Measurements from ENCODE around the gene APBA2. TPM values are rescaled to one million over a fixed set of nuclear protein-coding genes. Genes with fewer than 3 reads are reported as not detected.

Gene APBA2
- total RNA-seq, 1 donor from 2014 or later: 35.8 TPM

DNA sequence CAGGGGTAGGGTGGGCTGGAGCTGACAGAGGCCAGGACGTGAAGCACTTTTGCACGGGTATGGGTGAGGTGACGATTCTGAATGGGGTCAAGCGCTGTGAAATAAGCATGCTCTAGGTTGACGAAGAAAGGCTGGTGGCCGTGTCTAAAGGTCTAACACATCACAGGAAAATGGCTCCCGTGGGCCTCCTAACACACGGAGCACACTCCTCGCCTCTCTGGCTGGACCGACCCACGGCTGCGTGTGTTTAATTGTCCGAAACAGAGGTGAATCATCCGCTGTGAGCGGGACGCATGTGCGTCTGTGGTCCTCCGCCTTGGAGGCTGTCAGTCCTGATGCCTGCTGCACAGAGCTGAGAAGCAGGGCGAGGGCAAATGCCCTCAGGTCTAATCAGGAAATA is 253.3 kb downstream of the APBA2 start:
- no peak overlapping the region for H3K4me3 Mint-ChIP-seq
- no peak overlapping the region for H3K4me2 ChIP-seq
- H2AFZ ChIP-seq (replicated peaks): no peak overlapping the region

DNA sequence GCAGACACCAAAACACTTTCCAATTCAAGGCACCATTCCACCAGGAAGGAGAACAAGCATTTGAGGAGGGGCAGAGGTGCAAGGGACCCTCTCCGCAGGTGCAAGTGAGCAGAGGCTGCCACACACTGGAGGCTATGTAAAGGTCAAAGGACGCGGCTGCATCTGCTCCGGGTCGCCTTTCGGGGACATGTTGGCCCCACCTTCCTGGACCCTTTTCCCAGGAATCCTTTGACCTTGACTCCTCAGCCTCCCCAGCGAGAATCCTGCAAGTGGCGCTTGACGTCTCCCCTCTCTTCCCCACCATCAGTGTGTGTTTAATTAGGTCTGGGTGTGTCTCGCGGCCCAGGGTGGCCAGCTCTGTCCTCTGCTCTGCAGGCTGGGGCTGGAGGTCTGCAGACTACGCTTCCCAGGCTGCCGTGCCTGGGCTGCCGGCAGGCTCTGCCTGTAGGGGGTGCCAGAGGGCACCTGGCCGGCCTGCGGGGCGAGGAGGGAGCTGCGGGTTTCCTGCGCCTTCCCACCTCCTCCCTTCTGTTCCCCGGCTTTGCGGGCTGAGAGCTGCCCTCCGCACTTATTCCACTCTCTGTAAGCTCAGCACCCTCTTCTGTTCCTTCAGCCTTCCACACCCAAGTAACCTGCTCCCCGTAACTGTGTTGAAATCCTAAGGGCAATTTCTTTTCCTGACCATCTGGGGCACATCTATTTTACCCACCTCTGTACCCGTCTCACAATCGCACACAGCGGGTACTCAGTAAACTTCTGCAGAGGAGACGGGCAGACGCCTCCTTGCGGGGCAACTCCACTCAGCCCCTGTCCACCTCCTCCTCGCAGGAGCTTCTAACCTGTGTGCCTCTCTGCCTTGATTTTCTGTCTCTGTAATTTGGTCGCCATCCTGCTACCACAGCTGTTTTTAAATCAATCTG is 254.0 kb downstream of the APBA2 start:
- Histone ChIP-seq H3K79me2 (ENCODE audit: low read depth) (no peaks in the 10 kb centered on the region), H3K27me3 (peaks cover 4% of the 10 kb centered on the region), H3F3A (ENCODE audit: low read depth) (no peaks in the 10 kb centered on the region), H3K4me2 (peak overlapping the region; percentile 76), H3K27ac (no peak overlapping the region), H3K4me1 (peaks cover 7% of the 10 kb centered on the region), H3K9me3 (ENCODE audit: low read depth) (no peaks in the 10 kb centered on the region), H4K20me1 (ENCODE audit: low read depth) (no peaks in the 10 kb centered on the region), H2AFZ (replicated peaks) (peak overlapping the region; percentile 84), H3K4me3 (peak overlapping the region; percentile 38), H3K9ac (no peak overlapping the region), H3K36me3 (no peaks in the 10 kb centered on the region)
- Mint-ChIP-seq H3K4me1 (peaks cover 36% of the 10 kb centered on the region), H3K27ac (no peak overlapping the region), H3K36me3 (no peaks in the 10 kb centered on the region), H3K4me3 (peak overlapping the region; percentile 4), H3K27me3 (ENCODE audit: insufficient read depth, low read depth) (peaks cover 6% of the 10 kb centered on the region), H3K9me3 (no peaks in the 10 kb centered on the region)
- TF ChIP-seq, protein P1, sequence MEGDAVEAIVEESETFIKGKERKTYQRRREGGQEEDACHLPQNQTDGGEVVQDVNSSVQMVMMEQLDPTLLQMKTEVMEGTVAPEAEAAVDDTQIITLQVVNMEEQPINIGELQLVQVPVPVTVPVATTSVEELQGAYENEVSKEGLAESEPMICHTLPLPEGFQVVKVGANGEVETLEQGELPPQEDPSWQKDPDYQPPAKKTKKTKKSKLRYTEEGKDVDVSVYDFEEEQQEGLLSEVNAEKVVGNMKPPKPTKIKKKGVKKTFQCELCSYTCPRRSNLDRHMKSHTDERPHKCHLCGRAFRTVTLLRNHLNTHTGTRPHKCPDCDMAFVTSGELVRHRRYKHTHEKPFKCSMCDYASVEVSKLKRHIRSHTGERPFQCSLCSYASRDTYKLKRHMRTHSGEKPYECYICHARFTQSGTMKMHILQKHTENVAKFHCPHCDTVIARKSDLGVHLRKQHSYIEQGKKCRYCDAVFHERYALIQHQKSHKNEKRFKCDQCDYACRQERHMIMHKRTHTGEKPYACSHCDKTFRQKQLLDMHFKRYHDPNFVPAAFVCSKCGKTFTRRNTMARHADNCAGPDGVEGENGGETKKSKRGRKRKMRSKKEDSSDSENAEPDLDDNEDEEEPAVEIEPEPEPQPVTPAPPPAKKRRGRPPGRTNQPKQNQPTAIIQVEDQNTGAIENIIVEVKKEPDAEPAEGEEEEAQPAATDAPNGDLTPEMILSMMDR (IDR thresholded peaks at IDR 0.05): peak; percentile 89
- no peak for TF ChIP-seq EZH2phosphoT487 (IDR thresholded peaks at IDR 0.05)
- peak; percentile 85 for DNase-seq (ENCODE audit: low spot score)

More for the DNA sequence above, 253.3 kb downstream of the APBA2 start:
- no peaks in the 10 kb centered on the region for H3K36me3 ChIP-seq
- TF ChIP-seq, protein P1 (IDR thresholded peaks at IDR 0.05): no peak
- TF ChIP-seq EZH2 (IDR thresholded peaks at IDR 0.05) (no peak), EZH2phosphoT487 (IDR thresholded peaks at IDR 0.05) (no peak)
- H3K9ac ChIP-seq: no peak overlapping the region
- DNase-seq (ENCODE audit: low spot score): no peak
- no peaks in the 10 kb centered on the region for H3K9me3 Mint-ChIP-seq
- H3K27me3 ChIP-seq: peaks cover 4% of the 10 kb centered on the region
- H3K27ac ChIP-seq: no peak overlapping the region
- peaks cover 6% of the 10 kb centered on the region for H3K27me3 Mint-ChIP-seq (ENCODE audit: insufficient read depth, low read depth)
- no peaks in the 10 kb centered on the region for H4K20me1 ChIP-seq (ENCODE audit: low read depth)
- H3K4me3 ChIP-seq: no peak overlapping the region
- no peak overlapping the region for H3K27ac Mint-ChIP-seq
- H3K4me1 ChIP-seq: peaks cover 7% of the 10 kb centered on the region
- H3K36me3 Mint-ChIP-seq: no peaks in the 10 kb centered on the region
- no peaks in the 10 kb centered on the region for H3F3A ChIP-seq (ENCODE audit: low read depth)
- peaks cover 34% of the 10 kb centered on the region for H3K4me1 Mint-ChIP-seq
- H3K9me3 ChIP-seq (ENCODE audit: low read depth): no peaks in the 10 kb centered on the region
- H3K79me2 ChIP-seq (ENCODE audit: low read depth): no peaks in the 10 kb centered on the region

DNA sequence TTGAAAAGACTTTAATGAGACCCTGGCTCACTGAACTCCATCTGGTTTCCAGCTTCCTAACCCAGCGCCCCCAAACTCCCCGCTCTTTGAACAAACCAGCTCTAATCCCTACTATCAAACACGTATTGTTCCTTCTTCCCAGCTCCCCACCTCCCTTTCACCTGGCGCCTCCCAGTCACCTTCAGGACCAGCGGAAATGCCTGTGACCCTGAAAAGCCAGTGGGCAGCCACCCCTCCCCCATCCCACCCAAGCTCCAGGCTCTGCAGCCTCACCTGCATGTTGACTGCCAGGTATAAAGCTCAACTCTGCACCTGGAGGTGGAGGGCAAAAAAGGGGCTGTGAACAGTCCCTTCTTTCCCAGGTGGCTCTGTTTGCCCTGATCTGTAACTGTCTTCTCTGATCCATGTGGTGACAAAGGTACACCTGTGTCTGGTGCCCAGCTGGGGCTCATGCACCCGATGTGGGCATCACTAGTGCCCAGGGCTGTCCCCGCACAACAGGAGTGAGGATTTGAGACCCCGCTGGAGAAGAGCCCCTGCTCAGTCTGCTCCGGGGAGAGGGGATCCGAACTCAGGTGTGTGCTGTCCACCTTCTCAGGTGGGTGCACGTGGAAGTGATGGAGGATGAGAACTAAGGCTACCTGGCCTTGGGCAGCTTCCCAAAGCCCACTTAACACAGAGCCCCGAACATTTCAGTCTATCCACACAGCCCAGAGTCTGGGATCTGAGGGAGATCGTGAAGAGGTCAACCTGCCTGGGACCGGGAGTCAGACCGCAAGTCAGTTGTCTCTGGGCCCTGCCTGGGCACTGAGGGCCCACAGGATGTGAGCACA is 254.9 kb downstream of the APBA2 start:
- peaks cover 4% of the 10 kb centered on the region for H3K27me3 ChIP-seq
- DNase-seq (ENCODE audit: low spot score): no peak
- no peak overlapping the region for H3K9ac ChIP-seq
- Mint-ChIP-seq H3K4me3 (peak overlapping the region; percentile 4), H3K4me1 (peaks cover 36% of the 10 kb centered on the region), H3K36me3 (no peaks in the 10 kb centered on the region), H3K27me3 (ENCODE audit: insufficient read depth, low read depth) (peaks cover 6% of the 10 kb centered on the region), H3K9me3 (no peaks in the 10 kb centered on the region), H3K27ac (no peak overlapping the region)
- H3K4me1 ChIP-seq: peaks cover 7% of the 10 kb centered on the region
- peak overlapping the region; percentile 76 for H3K4me2 ChIP-seq
- H3K36me3 ChIP-seq: no peaks in the 10 kb centered on the region
- H3K79me2 ChIP-seq (ENCODE audit: low read depth): no peaks in the 10 kb centered on the region
- no peaks in the 10 kb centered on the region for H3F3A ChIP-seq (ENCODE audit: low read depth)
- H3K27ac ChIP-seq: no peak overlapping the region
- H3K9me3 ChIP-seq (ENCODE audit: low read depth): no peaks in the 10 kb centered on the region
- peak overlapping the region; percentile 84 for H2AFZ ChIP-seq (replicated peaks)
- TF ChIP-seq EZH2 (IDR thresholded peaks at IDR 0.05) (no peak), EZH2phosphoT487 (IDR thresholded peaks at IDR 0.05) (no peak)
- TF ChIP-seq, protein P1 (IDR thresholded peaks at IDR 0.05): no peak
- H3K4me3 ChIP-seq: peak overlapping the region; percentile 38
- no peaks in the 10 kb centered on the region for H4K20me1 ChIP-seq (ENCODE audit: low read depth)
